IgD-negative memory B cell (primary cell): Measurements from ENCODE around the gene CRIP2. TPM values are rescaled to one million over a fixed set of nuclear protein-coding genes. Genes with fewer than 3 reads are reported as not detected.
A peak's percentile ranks its signal among the peaks of the same experiment; 100 is the strongest.

ENCODE experiments used
- H3K27ac Mint-ChIP-seq, 3 donors: one replicate each; pipeline ENCODE4 v1.8.0; 2020 to 2022; ENCODE audit warnings: mild to moderate bottlenecking in 3 of 3, mixed read lengths in 3 of 3, moderate library complexity in 1 of 3
- H3K27me3 Mint-ChIP-seq: one replicate; pipeline ENCODE4 v1.8.0; 2021; ENCODE audit warnings: mixed read lengths
- H3K36me3 Mint-ChIP-seq: one replicate; pipeline ENCODE4 v1.8.0; 2020; ENCODE audit warnings: mild to moderate bottlenecking, mixed read lengths
- H3K4me1 Mint-ChIP-seq, 3 donors: one replicate each; pipeline ENCODE4 v1.8.0; 2020 to 2022; ENCODE audit warnings: mixed read lengths in 3 of 3, mild to moderate bottlenecking in 1 of 3
- H3K4me3 Mint-ChIP-seq, 4 donors: one replicate each; pipeline ENCODE4 v1.8.0; 2020 to 2022; ENCODE audit warnings: mild to moderate bottlenecking in 4 of 4, mixed read lengths in 4 of 4, moderate library complexity in 3 of 4
- H3K9me3 Mint-ChIP-seq, 3 donors: one replicate each; pipeline ENCODE4 v1.8.0; 2020 to 2021; ENCODE audit warnings: mixed read lengths in 3 of 3, mild to moderate bottlenecking in 1 of 3
- polyA plus RNA-seq: library from polyadenylated mRNA; unstranded; fragments of 300-500 nt; fragmentation: Illumina TruSeq; gene quantifications from one replicate; pipeline ENCODE4 v1.2.3, GENCODE V29; 2021

Gene CRIP2
- polyA plus RNA-seq, 1 donor from 2014 or later = 70.8 TPM

- Mint-ChIP-seq H3K36me3 (no peaks in the 10 kb centered on the region), H3K9me3 (no peaks in the 10 kb centered on the region), H3K27me3 (peaks cover 7% of the 10 kb centered on the region), H3K4me3 (peak overlapping the region; percentile 67 to 93 (median 84)), H3K27ac (peak overlapping the region; percentile 35 to 92 (median 86)), H3K4me1 (peaks cover 0 to 6% (median 2%) of the 10 kb centered on the region in 3 donors)
Observed at GRCh38 chr14:105473677-105474482, 741 bp upstream of the CRIP2 start.

- no peaks in the 10 kb centered on the region for H3K36me3 Mint-ChIP-seq
- peak overlapping the region; percentile 41 to 78 (median 76) for H3K4me3 Mint-ChIP-seq
- peaks cover 4 to 14% (median 5%) of the 10 kb centered on the region in 3 donors for H3K4me1 Mint-ChIP-seq
- H3K27ac Mint-ChIP-seq = peak overlapping the region in 2 of 3 donors; percentile 31 to 97
- H3K27me3 Mint-ChIP-seq = peaks cover 7% of the 10 kb centered on the region
- no peaks in the 10 kb centered on the region for H3K9me3 Mint-ChIP-seq
Observed at GRCh38 chr14:105475269-105476096, 862 bp downstream of the CRIP2 start.

- Mint-ChIP-seq H3K27me3 (peaks cover 7% of the 10 kb centered on the region), H3K4me3 (peak overlapping the region in 3 of 4 donors; percentile 68 to 86 (median 78)), H3K27ac (peak overlapping the region in 1 of 3 donors; percentile 97), H3K36me3 (no peaks in the 10 kb centered on the region), H3K9me3 (no peaks in the 10 kb centered on the region), H3K4me1 (peaks cover 10 to 18% (median 12%) of the 10 kb centered on the region in 3 donors)
Observed at GRCh38 chr14:105476097-105476830, 1.6 kb downstream of the CRIP2 start.

GRCh38 chr14:105476831-105477659 lies 2.4 kb downstream of the CRIP2 start:
- Mint-ChIP-seq H3K4me1 (peaks cover 15 to 20% (median 17%) of the 10 kb centered on the region in 3 donors), H3K9me3 (no peaks in the 10 kb centered on the region), H3K27me3 (peaks cover 7% of the 10 kb centered on the region), H3K4me3 (peak overlapping the region; percentile 38 to 86 (median 64)), H3K36me3 (no peaks in the 10 kb centered on the region), H3K27ac (peak overlapping the region in 2 of 3 donors; percentile 84 to 97)

- H3K36me3 Mint-ChIP-seq = no peaks in the 10 kb centered on the region
- H3K27me3 Mint-ChIP-seq = peaks cover 7% of the 10 kb centered on the region
- peaks cover 17 to 27% (median 21%) of the 10 kb centered on the region in 3 donors for H3K4me1 Mint-ChIP-seq
- peak overlapping the region in 2 of 3 donors; percentile 84 to 97 for H3K27ac Mint-ChIP-seq
- H3K9me3 Mint-ChIP-seq = no peaks in the 10 kb centered on the region
- peak overlapping the region in 3 of 4 donors; percentile 71 to 78 (median 72) for H3K4me3 Mint-ChIP-seq
Observed at GRCh38 chr14:105477660-105478397, 3.2 kb downstream of the CRIP2 start.

- H3K27me3 Mint-ChIP-seq = peaks cover 7% of the 10 kb centered on the region
- no peak overlapping the region for H3K4me3 Mint-ChIP-seq
- H3K36me3 Mint-ChIP-seq = no peaks in the 10 kb centered on the region
- peak overlapping the region in 1 of 3 donors; percentile 100 for H3K27ac Mint-ChIP-seq
- peaks cover 17 to 27% (median 21%) of the 10 kb centered on the region in 3 donors for H3K4me1 Mint-ChIP-seq
- no peaks in the 10 kb centered on the region for H3K9me3 Mint-ChIP-seq
Observed at GRCh38 chr14:105478398-105479251, 4.0 kb downstream of the CRIP2 start.

- H3K36me3 Mint-ChIP-seq = no peaks in the 10 kb centered on the region
- peaks cover 17 to 31% (median 24%) of the 10 kb centered on the region in 3 donors for H3K4me1 Mint-ChIP-seq
- H3K27ac Mint-ChIP-seq = peak overlapping the region; percentile 59 to 100 (median 100)
- H3K9me3 Mint-ChIP-seq = no peaks in the 10 kb centered on the region
- H3K27me3 Mint-ChIP-seq = peaks cover 7% of the 10 kb centered on the region
- H3K4me3 Mint-ChIP-seq = peak overlapping the region; percentile 45 to 92 (median 72)
Observed at GRCh38 chr14:105479431-105480158, 5.0 kb downstream of the CRIP2 start.

GRCh38 chr14:105480199-105480746 lies 5.7 kb downstream of the CRIP2 start:
- Mint-ChIP-seq H3K9me3 (no peaks in the 10 kb centered on the region), H3K27me3 (peaks cover 7% of the 10 kb centered on the region), H3K27ac (peak overlapping the region; percentile 99 to 100 (median 100)), H3K4me3 (peak overlapping the region in 3 of 4 donors; percentile 38 to 92 (median 79)), H3K36me3 (no peaks in the 10 kb centered on the region), H3K4me1 (peaks cover 17 to 34% (median 25%) of the 10 kb centered on the region in 3 donors)

- peaks cover 17 to 38% (median 27%) of the 10 kb centered on the region in 3 donors for H3K4me1 Mint-ChIP-seq
- H3K36me3 Mint-ChIP-seq = no peaks in the 10 kb centered on the region
- peaks cover 3% of the 10 kb centered on the region for H3K27me3 Mint-ChIP-seq
- no peaks in the 10 kb centered on the region for H3K9me3 Mint-ChIP-seq
- H3K4me3 Mint-ChIP-seq = peak overlapping the region; percentile 78 to 93 (median 92)
- H3K27ac Mint-ChIP-seq = peak overlapping the region; percentile 99 to 100 (median 100)
Observed at GRCh38 chr14:105480807-105481801, 6.5 kb downstream of the CRIP2 start.

GRCh38 chr14:105481886-105482457 lies 7.4 kb downstream of the CRIP2 start:
- Mint-ChIP-seq H3K27ac (peak overlapping the region; percentile 99 to 100 (median 100)), H3K4me1 (peaks cover 17 to 36% (median 28%) of the 10 kb centered on the region in 3 donors), H3K36me3 (no peaks in the 10 kb centered on the region), H3K4me3 (peak overlapping the region; percentile 78 to 92 (median 92)), H3K27me3 (peaks cover 3% of the 10 kb centered on the region), H3K9me3 (no peaks in the 10 kb centered on the region)
